Measurements from ENCODE around the gene DOHH.

DNA sequence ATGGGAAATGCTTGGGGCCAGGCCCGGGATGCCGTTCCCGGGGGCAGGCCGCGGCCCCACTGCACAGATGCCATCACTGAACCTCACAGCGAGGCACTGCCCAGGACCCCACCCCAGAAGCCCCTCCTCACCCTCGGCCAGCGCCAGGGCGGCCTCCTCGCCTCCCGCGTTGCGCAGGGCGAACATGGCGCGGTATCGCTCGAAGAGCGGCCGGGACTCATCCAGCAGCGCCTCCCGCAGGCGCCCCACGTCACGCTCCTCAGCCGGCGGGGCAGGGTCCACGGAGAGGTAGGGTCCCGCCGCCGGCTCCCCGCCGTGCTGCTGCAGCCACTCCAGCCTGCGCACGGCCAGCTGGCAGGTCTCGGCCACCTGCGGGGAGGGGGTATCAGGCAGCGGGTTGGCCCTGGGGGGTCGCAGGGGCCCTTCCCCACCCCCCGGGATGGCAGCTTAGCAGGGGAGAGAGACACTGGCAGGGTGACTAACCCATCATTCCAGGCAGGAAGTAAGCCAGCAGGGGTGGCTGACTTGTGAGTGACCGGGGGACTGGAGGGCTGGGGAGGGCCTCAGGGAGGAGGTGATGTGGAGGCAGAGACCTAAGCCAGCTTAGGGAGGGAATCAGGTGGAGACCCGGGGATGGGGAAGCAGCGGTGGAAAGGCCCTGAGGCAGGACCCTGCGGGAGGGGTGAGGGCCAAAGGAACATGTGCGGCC lies 8.2 kb downstream of the DOHH start:
- TF ChIP-seq, protein P1, sequence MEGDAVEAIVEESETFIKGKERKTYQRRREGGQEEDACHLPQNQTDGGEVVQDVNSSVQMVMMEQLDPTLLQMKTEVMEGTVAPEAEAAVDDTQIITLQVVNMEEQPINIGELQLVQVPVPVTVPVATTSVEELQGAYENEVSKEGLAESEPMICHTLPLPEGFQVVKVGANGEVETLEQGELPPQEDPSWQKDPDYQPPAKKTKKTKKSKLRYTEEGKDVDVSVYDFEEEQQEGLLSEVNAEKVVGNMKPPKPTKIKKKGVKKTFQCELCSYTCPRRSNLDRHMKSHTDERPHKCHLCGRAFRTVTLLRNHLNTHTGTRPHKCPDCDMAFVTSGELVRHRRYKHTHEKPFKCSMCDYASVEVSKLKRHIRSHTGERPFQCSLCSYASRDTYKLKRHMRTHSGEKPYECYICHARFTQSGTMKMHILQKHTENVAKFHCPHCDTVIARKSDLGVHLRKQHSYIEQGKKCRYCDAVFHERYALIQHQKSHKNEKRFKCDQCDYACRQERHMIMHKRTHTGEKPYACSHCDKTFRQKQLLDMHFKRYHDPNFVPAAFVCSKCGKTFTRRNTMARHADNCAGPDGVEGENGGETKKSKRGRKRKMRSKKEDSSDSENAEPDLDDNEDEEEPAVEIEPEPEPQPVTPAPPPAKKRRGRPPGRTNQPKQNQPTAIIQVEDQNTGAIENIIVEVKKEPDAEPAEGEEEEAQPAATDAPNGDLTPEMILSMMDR (IDR thresholded peaks at IDR 0.05): no peak
- TF ChIP-seq POLR2A (IDR thresholded peaks at IDR 0.05) (no peak), POLR2AphosphoS5 (IDR thresholded peaks at IDR 0.05) (no peak)

All from prostate gland (tissue), 2 donors.